ENCODE measurements around the gene HOXA10. TPM values are rescaled to one million over a fixed set of nuclear protein-coding genes. Genes with fewer than 3 reads are reported as not detected.

The HOXA10 gene
- total and polyA plus RNA-seq, 9 donors, result 0.25 to 2.8 (median 0.91) TPM; not detected in 1

- WGBS, 3 donors, result 72 to 82% (median 81%) methylated on average over 24 of the region's 24 CpGs
- no peaks in the 10 kb centered on the region for H3K9me3 ChIP-seq
- peaks cover 11% of the 10 kb centered on the region for H3K27me3 ChIP-seq
- H3K27ac ChIP-seq, result no peak overlapping the region
- H3K4me3 ChIP-seq, result peak overlapping the region; percentile 53
- TF ChIP-seq POLR2A (IDR thresholded peaks at IDR 0.05) (no peak), EP300 (IDR thresholded peaks at IDR 0.05) (no peak), CTCF (IDR thresholded peaks at IDR 0.05) (no peak)
- H3K36me3 ChIP-seq, result no peaks in the 10 kb centered on the region
- peak in 2 of 5 donors; percentile 8 to 23 for DNase-seq
- intact Hi-C loops (cut with DNase I), result loop anchor here in 3 of 4 donors (5.0 to 10.0 kb wide), 4 partner anchors 789 to 1279 kb away; no protein-coding TSS in a partner anchor
- H3K4me1 ChIP-seq (ENCODE audit: insufficient read depth), result peaks cover 2% of the 10 kb centered on the region
Measured at GRCh38 chr7:27163288-27164044, 10.7 kb downstream of the HOXA10 start.

DNA sequence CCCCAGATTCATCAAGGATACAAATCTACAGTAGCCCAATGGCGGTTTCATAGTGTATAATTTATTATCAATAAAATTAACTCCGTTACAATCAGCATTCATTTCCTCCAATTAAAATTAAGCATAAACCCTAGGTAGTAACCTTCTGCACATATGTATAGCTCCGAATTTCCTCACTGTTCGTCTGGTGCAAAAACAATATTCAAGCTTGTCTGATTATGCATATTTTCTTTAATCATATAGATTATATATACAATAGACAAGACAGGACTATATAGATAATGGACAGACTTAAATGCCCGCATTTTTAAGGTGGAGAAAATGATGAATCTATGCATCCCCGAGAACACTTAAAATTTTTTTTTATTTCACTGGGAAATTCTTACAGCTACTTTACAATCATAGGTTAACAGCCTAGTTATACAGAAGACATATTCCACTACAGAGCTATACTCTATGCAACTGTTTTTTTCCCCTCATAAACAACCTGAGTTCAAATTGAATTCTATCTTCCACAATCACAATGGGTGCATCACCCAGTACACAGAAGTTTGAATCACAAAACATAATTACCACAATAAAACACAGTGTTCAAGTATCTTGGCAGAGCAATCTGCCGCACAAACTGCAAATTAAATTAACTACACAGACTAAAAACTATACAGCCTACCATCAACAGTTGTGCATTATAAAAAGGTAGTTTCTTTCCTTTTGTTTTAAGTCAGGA is 11.4 kb downstream of the HOXA10 start:
- no peaks in the 10 kb centered on the region for H3K9me3 ChIP-seq
- DNase-seq, result no peak
- peaks cover 2% of the 10 kb centered on the region for H3K4me1 ChIP-seq (ENCODE audit: insufficient read depth)
- peak overlapping the region; percentile 53 for H3K4me3 ChIP-seq
- no peaks in the 10 kb centered on the region for H3K36me3 ChIP-seq
- 84 to 90% (median 88%) methylated on average over 7 of the region's 7 CpGs for WGBS, 3 donors
- intact Hi-C loops (cut with DNase I), result loop anchor here in 3 of 4 donors (5.0 to 10.0 kb wide), 4 partner anchors 788 to 1278 kb away; no protein-coding TSS in a partner anchor
- no peak for TF ChIP-seq EP300 (IDR thresholded peaks at IDR 0.05)
- no peak for TF ChIP-seq CTCF (IDR thresholded peaks at IDR 0.05)
- no peak for TF ChIP-seq POLR2A (IDR thresholded peaks at IDR 0.05)
- H3K27ac ChIP-seq, result no peak overlapping the region
- H3K27me3 ChIP-seq, result peaks cover 9% of the 10 kb centered on the region

GRCh38 chr7:27161721-27162560 is 12.2 kb downstream of the HOXA10 start:
- TF ChIP-seq POLR2A (IDR thresholded peaks at IDR 0.05) (no peak), CTCF (IDR thresholded peaks at IDR 0.05) (no peak), EP300 (IDR thresholded peaks at IDR 0.05) (no peak)
- Histone ChIP-seq H3K27ac (no peak overlapping the region), H3K36me3 (no peaks in the 10 kb centered on the region), H3K4me1 (ENCODE audit: insufficient read depth) (peaks cover 2% of the 10 kb centered on the region), H3K4me3 (no peak overlapping the region), H3K27me3 (peaks cover 9% of the 10 kb centered on the region), H3K9me3 (no peaks in the 10 kb centered on the region)
- peak in 3 of 5 donors; percentile 12 to 30 (median 19) for DNase-seq
- intact Hi-C loops (cut with DNase I), result loop anchor here in 3 of 4 donors (5.0 to 10.0 kb wide), 4 partner anchors 787 to 1277 kb away; no protein-coding TSS in a partner anchor
- 62 to 69% (median 62%) methylated on average over 28 to 30 of the region's 30 CpGs for WGBS, 3 donors
